HG02943 (cell line): ENCODE results near the gene CDHR5.
A peak's percentile ranks its signal among the peaks of the same experiment; 100 is the strongest.

Experiments
- ATAC-seq: cut with Tn5 transposase; IDR thresholded peaks from one replicate; pipeline ENCODE4 v1.9.1; 2021; ENCODE audit warnings: mild to moderate bottlenecking, low read depth, moderate library complexity; ENCODE audit not compliant: unreplicated experiment

CDHR5 gene

DNA sequence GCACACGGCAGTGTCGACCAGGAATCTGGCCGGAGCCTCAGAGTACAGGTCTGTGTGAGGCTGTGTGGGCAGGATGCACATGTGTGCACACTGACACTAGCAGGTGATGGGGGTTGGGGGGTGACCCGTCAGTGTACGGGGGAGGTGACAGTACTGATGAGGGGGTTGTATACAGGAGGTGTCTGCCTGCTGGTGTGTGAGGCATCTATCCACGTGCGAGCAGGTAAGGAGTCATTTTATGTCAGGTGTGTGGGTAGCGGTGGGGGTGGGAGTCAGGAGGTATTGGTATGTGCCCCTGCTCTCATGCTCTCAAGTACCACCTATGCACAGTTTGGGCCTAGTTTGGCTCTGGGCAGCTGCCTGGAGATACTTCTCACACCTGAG lies 53.0 kb downstream of the CDHR5 start:
- no peak for ATAC-seq

DNA sequence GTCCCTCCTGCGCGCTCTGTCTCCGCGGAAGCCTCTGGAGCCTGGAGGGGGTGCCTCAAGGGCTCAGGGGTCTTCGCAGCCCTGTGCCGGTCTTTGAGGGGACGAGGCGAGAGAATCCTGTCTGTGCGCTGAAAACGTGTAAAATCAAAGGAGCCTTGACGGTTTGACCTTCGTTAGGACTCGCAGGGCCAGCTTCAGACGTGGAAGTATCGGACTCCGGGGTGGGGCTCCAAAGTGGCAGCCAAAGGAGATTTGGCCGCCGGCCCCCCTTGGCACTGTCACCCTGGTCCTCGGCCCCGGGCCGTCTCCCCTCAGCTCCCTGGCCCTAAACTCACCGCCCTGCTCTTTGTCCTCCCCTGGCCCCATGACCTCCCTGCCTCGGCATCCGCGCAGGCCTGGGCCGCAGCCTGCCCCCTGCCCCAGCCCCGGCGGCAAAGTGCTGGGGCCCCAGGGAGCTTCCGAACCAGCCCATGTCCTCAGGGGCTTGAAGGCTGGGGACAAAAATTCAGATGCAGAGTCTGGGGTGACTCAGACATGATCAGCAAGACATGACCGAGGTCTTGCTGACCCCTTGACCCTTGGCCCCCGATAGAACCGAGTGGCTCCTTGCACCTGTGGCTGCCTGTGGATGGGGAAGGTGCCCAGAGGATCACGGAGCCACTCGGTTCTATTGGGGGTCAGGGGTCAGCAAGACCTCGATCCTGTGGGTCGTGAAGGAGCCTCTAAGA lies 55.4 kb downstream of the CDHR5 start:
- no peak for ATAC-seq

DNA sequence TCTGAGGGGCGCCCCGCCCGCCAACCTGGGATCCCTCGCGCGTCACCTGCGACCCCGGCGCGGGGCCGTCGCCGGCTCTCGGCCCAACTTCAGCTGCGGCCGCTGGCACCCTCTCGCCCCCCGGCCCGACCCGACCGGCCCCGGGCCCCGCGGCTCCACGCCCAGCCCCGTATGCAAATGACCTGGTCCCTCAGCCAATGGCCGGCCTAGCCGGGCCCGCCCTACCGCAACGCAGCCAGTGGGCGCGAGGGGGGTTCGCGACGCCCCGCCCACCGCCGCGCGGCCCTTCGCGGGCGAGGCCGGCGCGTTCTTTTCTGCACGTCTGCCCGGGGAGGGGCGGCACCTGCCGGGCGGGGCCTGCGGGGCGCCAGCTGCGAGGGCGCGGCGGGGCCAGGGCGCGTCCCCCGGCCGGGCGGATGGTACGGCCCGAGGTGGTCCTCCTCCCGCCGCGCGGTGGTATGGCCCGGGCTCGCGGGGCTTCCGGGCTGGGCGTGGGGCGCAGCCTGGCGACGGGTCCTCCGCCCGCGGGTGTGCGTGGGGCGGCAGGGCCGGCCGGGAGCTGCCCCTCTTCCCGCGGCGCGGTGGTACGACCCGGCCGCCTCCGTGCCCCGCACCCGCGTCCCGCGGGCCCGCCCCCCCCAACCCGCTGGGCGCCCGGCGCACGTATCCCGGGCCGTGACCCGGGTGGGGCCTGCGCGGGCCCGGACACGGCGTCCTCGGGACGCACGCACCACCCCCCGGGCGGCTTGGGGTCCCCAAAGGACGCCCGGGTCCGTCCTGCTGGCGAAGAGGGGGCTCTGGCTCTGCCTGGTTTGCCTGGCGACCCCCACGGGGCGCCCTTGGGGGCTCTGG lies 56.2 kb downstream of the CDHR5 start:
- peak; percentile 92 for ATAC-seq

DNA sequence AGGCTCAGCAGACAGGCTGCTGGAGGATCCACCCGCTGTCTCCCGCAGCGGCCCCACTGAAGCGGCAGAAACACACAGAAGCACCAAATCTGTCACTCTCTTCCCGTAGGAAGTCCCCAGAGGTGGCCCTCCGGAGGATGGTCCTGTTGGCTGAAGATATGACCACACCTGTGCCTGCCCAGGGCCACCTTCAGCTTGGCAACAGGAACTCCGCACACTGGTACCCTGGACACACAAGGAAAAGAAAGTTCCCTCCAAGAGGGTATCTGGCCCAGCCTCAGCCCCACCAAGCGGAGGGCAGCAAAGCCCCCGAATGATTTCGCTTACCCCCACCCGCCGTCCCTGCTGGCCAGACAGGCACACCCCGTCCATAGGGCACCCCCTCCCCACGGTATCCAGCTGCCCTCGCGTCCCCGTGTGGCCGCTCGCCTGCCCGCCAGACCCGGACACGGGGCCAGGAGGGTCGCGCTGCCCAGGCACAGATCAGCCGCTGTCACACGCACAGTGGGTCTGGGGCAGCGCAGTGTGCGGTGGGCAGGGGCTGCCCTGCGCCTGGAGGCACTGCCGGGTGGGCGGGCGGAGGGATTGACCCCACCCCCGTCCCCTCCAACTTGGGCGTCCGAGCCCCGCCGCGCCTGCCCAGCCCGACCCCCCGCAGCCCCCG lies 57.0 kb downstream of the CDHR5 start:
- ATAC-seq, result no peak

DNA sequence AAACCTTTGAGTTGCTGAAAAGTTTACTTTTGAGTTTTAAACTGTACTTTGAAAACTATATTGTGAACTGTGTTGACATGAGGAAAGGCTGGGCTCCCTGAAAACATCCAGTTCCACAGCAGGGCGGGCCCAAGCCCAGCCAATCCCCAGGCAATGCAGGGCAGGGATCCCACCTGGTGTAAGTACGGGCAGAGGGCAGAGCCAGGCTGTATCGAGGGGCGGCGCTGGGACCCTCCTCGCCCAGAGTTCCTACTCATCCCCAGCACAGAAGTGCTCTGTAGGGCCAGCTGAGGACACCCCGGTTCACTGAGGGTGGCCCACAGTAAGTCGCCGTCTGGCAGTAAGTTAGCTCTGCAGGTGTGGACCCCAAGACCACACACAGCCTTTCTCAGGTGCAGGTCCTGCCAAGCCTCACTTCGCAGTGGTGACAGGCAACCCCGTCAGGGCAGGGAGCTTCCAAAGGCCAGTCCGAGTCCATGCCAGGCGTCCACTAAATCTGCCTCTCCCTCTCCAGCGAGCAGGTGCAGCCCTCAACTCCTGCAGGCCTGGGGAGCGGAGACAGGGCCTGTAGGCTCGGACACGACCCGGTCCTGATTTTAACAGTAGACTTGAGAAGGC lies 57.6 kb downstream of the CDHR5 start:
- no peak for ATAC-seq
